SK-N-MC (cell line): ENCODE measurements around the gene CDC26.

ENCODE experiments used
- EZH2 ChIP-seq: fragments of 200-600 bp; sonication (generic); IDR thresholded peaks from one replicate; pipeline ENCODE4 v1.6.1; 2017; ENCODE audit warnings: antibody characterized with exemption
- FOXP2 ChIP-seq: optimal IDR thresholded peaks from 2 replicates; pipeline ENCODE3; 2011; ENCODE audit warnings: mild to moderate bottlenecking, moderate library complexity; ENCODE audit not compliant: insufficient read depth; ENCODE audit errors: extremely low read length, control extremely low read depth
- POLR2AphosphoS5 ChIP-seq: IDR thresholded peaks from 2 replicates; pipeline ENCODE4 v1.6.1; 2012; ENCODE audit warnings: mild to moderate bottlenecking, low read depth, low read length, borderline replicate concordance

DNA sequence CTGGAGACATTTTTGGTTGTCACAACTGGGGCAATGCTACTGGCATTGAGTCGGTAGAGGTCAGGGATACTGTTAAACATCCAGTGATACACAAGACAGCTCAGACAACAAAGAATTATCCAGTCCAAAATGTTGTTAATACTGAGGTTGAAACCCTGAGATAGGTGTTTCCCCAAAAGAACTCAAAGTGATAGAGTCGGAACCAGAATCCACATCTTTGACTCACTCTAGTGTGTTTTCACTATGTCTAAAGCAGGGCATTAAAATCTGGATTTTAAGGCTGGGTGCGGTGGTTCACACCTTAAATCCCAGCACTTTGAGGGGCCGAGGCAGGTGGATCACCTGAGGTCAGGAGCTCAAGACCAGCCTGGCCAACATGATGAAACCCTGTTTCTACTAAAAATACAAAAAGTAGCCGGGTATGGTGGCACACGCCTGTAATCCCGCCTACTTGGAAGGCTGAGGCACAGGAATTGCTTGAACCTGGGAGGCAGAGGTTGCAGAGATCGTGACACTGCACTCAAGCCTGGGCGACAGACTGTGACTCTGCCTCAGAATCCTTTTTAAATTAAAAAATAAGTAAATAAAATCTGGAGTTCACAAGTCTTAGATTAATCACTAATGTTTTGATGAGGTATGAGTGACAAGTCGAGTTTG is 37.0 kb downstream of the CDC26 start:
- TF ChIP-seq FOXP2 (no peak), EZH2 (no peak), POLR2AphosphoS5 (no peak)
